OCI-LY7 (cell line): ENCODE measurements around the gene GBP3. TPM values are rescaled to one million over a fixed set of nuclear protein-coding genes. Genes with fewer than 3 reads are reported as not detected.
A peak's percentile ranks its signal among the peaks of the same experiment; 100 is the strongest.

ENCODE experiments used
- Bru-seq: library from RNA; stranded (reverse); fragments of 400-500 nt; gene quantifications from one replicate; lab custom pipeline; 2021; lab: Mats Ljungman, UMichigan
- BruChase-seq, 2 experiments: library from RNA; stranded (reverse); fragments of 400-500 nt; gene quantifications; one replicate each; lab custom pipeline; 2021; lab: Mats Ljungman, UMichigan
- BruUV-seq: library from RNA; stranded (reverse); fragments of 400-500 nt; replicated peaks from 2 replicates; lab custom pipeline; 2021; lab: Mats Ljungman, UMichigan
- CTCF ChIA-PET: fragments of 300-600 bp; sonication (Branson Sonifier 250); formaldehyde crosslinking; loops from one replicate; lab custom pipeline; 2022; ENCODE audit warnings: antibody characterized with exemption; ENCODE audit not compliant: unreplicated experiment; lab: Charles Lee
- POLR2A ChIA-PET: fragments of 300-600 bp; sonication (Branson Sonifier 250); formaldehyde crosslinking; loops from one replicate; lab custom pipeline; 2022; ENCODE audit warnings: antibody characterized with exemption; lab: Charles Lee
- DNase-seq: peaks from one replicate; pipeline ENCODE4 v3.0.0-alpha.2; 2015; ENCODE audit warnings: low spot score
- H2AFZ ChIP-seq: fragments of 200-600 bp; sonication (generic), shearing (Covaris generic); 2 replicates; pipeline ENCODE4 v1.6.1; 2014; ENCODE audit warnings: mild to moderate bottlenecking, antibody characterized with exemption, low read length, moderate library complexity
- H3K27ac ChIP-seq: fragments of 200-600 bp; sonication (generic); 2 replicates; pipeline ENCODE4 v1.5.1; 2014; ENCODE audit warnings: mixed run types, low read depth, mild to moderate bottlenecking, moderate library complexity, low read length, inconsistent platforms; ENCODE audit not compliant: poor library complexity, severe bottlenecking
- H3K36me3 ChIP-seq: fragments of 200-600 bp; sonication (generic); 2 replicates; pipeline ENCODE4 v1.6.1; 2014; ENCODE audit warnings: mild to moderate bottlenecking, antibody characterized with exemption, low read length, moderate library complexity, mixed read lengths; ENCODE audit not compliant: insufficient read depth
- H3K4me1 ChIP-seq: fragments of 200-600 bp; sonication (generic); 2 replicates; pipeline ENCODE4 v1.5.1; 2014; ENCODE audit warnings: mild to moderate bottlenecking, low read length; ENCODE audit not compliant: insufficient read depth, poor library complexity, severe bottlenecking
- H3K4me2 ChIP-seq: fragments of 200-600 bp; sonication (generic); 2 replicates; pipeline ENCODE4 v1.6.1; 2014; ENCODE audit warnings: mild to moderate bottlenecking, low read length
- H3K4me3 ChIP-seq: fragments of 200-600 bp; sonication (generic); 2 replicates; pipeline ENCODE4 v1.5.1; 2014; ENCODE audit warnings: mild to moderate bottlenecking, low read depth, low read length; ENCODE audit not compliant: poor library complexity, severe bottlenecking
- H3K79me2 ChIP-seq: fragments of 200-600 bp; sonication (generic); 2 replicates; pipeline ENCODE4 v1.6.1; 2016; ENCODE audit warnings: low read depth, mild to moderate bottlenecking, low read length, moderate library complexity, mixed read lengths; ENCODE audit not compliant: insufficient read depth
- H3K9me2 ChIP-seq: fragments of 200-600 bp; sonication (generic); 2 replicates; pipeline ENCODE4 v1.6.1; 2016; ENCODE audit warnings: mild to moderate bottlenecking, low read length, mixed read lengths; ENCODE audit not compliant: insufficient read depth
- H3K9me3 ChIP-seq: fragments of 200-600 bp; sonication (generic); 2 replicates; pipeline ENCODE4 v1.6.1; 2014; ENCODE audit warnings: mild to moderate bottlenecking, mixed run types, low read length, mixed read lengths
- H4K20me1 ChIP-seq: fragments of 200-600 bp; sonication (generic); 2 replicates; pipeline ENCODE4 v1.6.1; 2014; ENCODE audit warnings: mild to moderate bottlenecking, antibody characterized with exemption, low read length, moderate library complexity, mixed read lengths; ENCODE audit not compliant: insufficient read depth
- CTCF ChIP-seq: fragments of 200-600 bp; sonication (generic); conservative IDR thresholded peaks from 2 replicates; pipeline ENCODE4 v1.5.1; 2014; ENCODE audit warnings: mild to moderate bottlenecking, antibody characterized with exemption, low read length, moderate library complexity, mixed read lengths
- EZH2phosphoT487 ChIP-seq: fragments of 200-600 bp; sonication (generic); IDR thresholded peaks from 2 replicates; pipeline ENCODE4 v1.6.1; 2018; ENCODE audit warnings: low read depth, borderline replicate concordance, mild to moderate bottlenecking, mixed run types, antibody characterized with exemption, low read length, moderate library complexity, mixed read lengths
- intact Hi-C: fragments of 100-400 bp; cut with micrococcal nuclease; formaldehyde crosslinking; loops from one replicate; pipeline ENCODE4 v1.10.0; 2022; ENCODE audit not compliant: unreplicated experiment
- long read RNA-seq: library from polyadenylated mRNA; stranded (forward); transcript quantifications from one replicate; pipeline ENCODE4 v2.0.0, GENCODE V29; 2022
- total RNA-seq, 2 experiments: library from RNA; depleted of rRNA in 1 of 2; stranded (reverse); fragments of >200 nt in 1 of 2; shearing (Covaris generic) in 1 of 2; gene quantifications; 2 replicates each; pipeline ENCODE4 v1.2.3, GENCODE V29; 2014 to 2022

The GBP3 gene
- total RNA-seq (2014; rRNA removed; shearing (Covaris generic)) (0.25 and 0.28 TPM in 2 replicates), total RNA-seq (2022) (0.17 and 0.49 TPM in 2 replicates), Bru-seq, nascent RNA (percentile 24 among the genes with signal in this experiment), BruChase-seq, experiment 1, labeled RNA remaining after a 6-hour chase (percentile 16 among the genes with signal in this experiment), BruChase-seq, experiment 2, labeled RNA remaining after a 2-hour chase (percentile 13 among the genes with signal in this experiment)
- long read RNA-seq: 0 reads

- BruUV-seq: no TSS peak
- TF ChIP-seq EZH2phosphoT487: no peak
- TF ChIP-seq CTCF: no peak
- DNase-seq: peak; percentile 15
- no peaks in the 10 kb centered on the region for H3K79me2 ChIP-seq
- peak within 1 kb of the TSS; percentile 85 for H2AFZ ChIP-seq
- peak within 1 kb of the TSS; percentile 57 for H3K4me2 ChIP-seq
- ChIA-PET POLR2A (interaction anchor here (0.6 to 0.7 kb wide), 6 partner anchors 13 to 477 kb away, joined by 3 to 4 read pairs (median 3); no protein-coding TSS in a partner anchor), CTCF (no interaction called here)
- H4K20me1 ChIP-seq: no peaks in the 10 kb centered on the region
- intact Hi-C loops: no loop called here
- H3K9me3 ChIP-seq: no peaks in the 10 kb centered on the region
- no peaks in the 10 kb centered on the region for H3K9me2 ChIP-seq
- H3K27ac ChIP-seq: no peak within 1 kb of the TSS
- peaks cover 8% of the 10 kb centered on the region for H3K4me1 ChIP-seq
- no peaks in the 10 kb centered on the region for H3K36me3 ChIP-seq
- H3K4me3 ChIP-seq: peak within 1 kb of the TSS; percentile 52
Observed at GRCh38 chr1:89022167-89022959, at the start of gene GBP3. GBP3 (minus strand) TSS chr1:89022866; CDS start chr1:89020721, 2,145 bp downstream.

- no peak overlapping the region for H3K4me2 ChIP-seq
Observed at GRCh38 chr1:89070509-89070908, 47.8 kb upstream of the GBP3 start.

More at GRCh38 chr1:89070509-89070908, 47.8 kb upstream of the GBP3 start:
- Histone ChIP-seq H3K4me1 (no peaks in the 10 kb centered on the region), H3K79me2 (no peaks in the 10 kb centered on the region), H3K27ac (no peak overlapping the region), H3K4me3 (no peak overlapping the region), H2AFZ (no peak overlapping the region), H3K9me3 (no peaks in the 10 kb centered on the region), H3K9me2 (no peaks in the 10 kb centered on the region), H3K36me3 (no peaks in the 10 kb centered on the region), H4K20me1 (no peaks in the 10 kb centered on the region)
- TF ChIP-seq EZH2phosphoT487 (no peak), CTCF (no peak)
- ChIA-PET POLR2A (interaction anchor here (0.7 to 1.9 kb wide), 3 partner anchors 11 to 263 kb away, joined by 3 to 4 read pairs (median 4); no protein-coding TSS in a partner anchor), CTCF (no interaction called here)
- intact Hi-C loops: no loop called here
- DNase-seq: no peak
- BruUV-seq: no TSS peak
